Astrocyte (in vitro differentiated cells and primary cell): ENCODE measurements around the gene ZNF516. TPM values are rescaled to one million over a fixed set of nuclear protein-coding genes. Genes with fewer than 3 reads are reported as not detected.

ENCODE experiments used
- DNase-seq: peaks from one replicate; pipeline ENCODE4 v3.0.0-alpha.2; 2010; ENCODE audit warnings: low read depth
- FAIRE-seq: peaks from 2 replicates; lab custom pipeline; 2011; peaks lifted over from hg19 to GRCh38; lab: Jason Lieb, UNC
- H2AFZ ChIP-seq: 2 replicates; pipeline ENCODE4 v1.6.0; 2012; ENCODE audit warnings: low read depth, low read length, inconsistent platforms
- H3K27ac ChIP-seq: 2 replicates; pipeline ENCODE4 v1.5.1; 2011; ENCODE audit warnings: low read depth, low read length, inconsistent platforms
- H3K27me3 ChIP-seq: 2 replicates; pipeline ENCODE4 v1.6.0; 2011; ENCODE audit warnings: low read length, inconsistent platforms; ENCODE audit not compliant: insufficient read depth
- H3K36me3 ChIP-seq: 2 replicates; pipeline ENCODE4 v1.5.1; 2011; ENCODE audit warnings: low read length, inconsistent platforms; ENCODE audit not compliant: insufficient read depth
- H3K4me1 ChIP-seq: 2 replicates; pipeline ENCODE4 v1.5.1; 2011; ENCODE audit warnings: low read length, inconsistent platforms; ENCODE audit not compliant: insufficient read depth
- H3K4me2 ChIP-seq: 2 replicates; pipeline ENCODE4 v1.6.0; 2012; ENCODE audit warnings: low read length, inconsistent platforms
- H3K4me3 ChIP-seq: 2 replicates; pipeline ENCODE4 v1.5.1; 2011; ENCODE audit warnings: low read depth, mild to moderate bottlenecking, low read length, inconsistent platforms; ENCODE audit not compliant: insufficient read depth
- H3K79me2 ChIP-seq: 2 replicates; pipeline ENCODE4 v1.6.0; 2012; ENCODE audit warnings: mild to moderate bottlenecking, low read length, inconsistent platforms; ENCODE audit not compliant: insufficient read depth
- H3K9ac ChIP-seq: 2 replicates; pipeline ENCODE4 v1.6.0; 2012; ENCODE audit warnings: mild to moderate bottlenecking, low read length, inconsistent platforms
- H3K9me3 ChIP-seq: 2 replicates; pipeline ENCODE4 v1.5.1; 2012; ENCODE audit warnings: low read depth, mild to moderate bottlenecking, low read length, inconsistent platforms; ENCODE audit not compliant: insufficient read depth
- H4K20me1 ChIP-seq: 2 replicates; pipeline ENCODE4 v1.6.0; 2012; ENCODE audit warnings: low read length, inconsistent platforms; ENCODE audit not compliant: insufficient read depth
- H3K27ac Mint-ChIP-seq: one replicate; pipeline ENCODE4 v1.8.0; 2021; ENCODE audit warnings: mild to moderate bottlenecking, mixed read lengths; ENCODE audit not compliant: unreplicated experiment
- H3K27me3 Mint-ChIP-seq: one replicate; pipeline ENCODE4 v1.8.0; 2021; ENCODE audit warnings: low read depth, mixed read lengths; ENCODE audit not compliant: unreplicated experiment
- H3K36me3 Mint-ChIP-seq: one replicate; pipeline ENCODE4 v1.8.0; 2021; ENCODE audit warnings: low read depth, mixed read lengths; ENCODE audit not compliant: unreplicated experiment
- H3K4me1 Mint-ChIP-seq: one replicate; pipeline ENCODE4 v1.8.0; 2021; ENCODE audit warnings: low read depth, mixed read lengths; ENCODE audit not compliant: unreplicated experiment
- H3K4me3 Mint-ChIP-seq: one replicate; pipeline ENCODE4 v1.8.0; 2021; ENCODE audit warnings: mild to moderate bottlenecking, moderate library complexity, mixed read lengths; ENCODE audit not compliant: unreplicated experiment
- H3K9me3 Mint-ChIP-seq: one replicate; pipeline ENCODE4 v1.8.0; 2021; ENCODE audit warnings: mild to moderate bottlenecking, mixed read lengths; ENCODE audit not compliant: unreplicated experiment
- EZH2 ChIP-seq: IDR thresholded peaks from 2 replicates; pipeline ENCODE4 v1.6.1; 2012; ENCODE audit warnings: mild to moderate bottlenecking, low read length, inconsistent platforms; ENCODE audit not compliant: insufficient read depth
- total RNA-seq: library from RNA; stranded (reverse); gene quantifications from 2 replicates; pipeline ENCODE4 v1.2.1, GENCODE V29; 2021
- TF ChIP-seq, protein P1 (sequence below): IDR thresholded peaks from 2 replicates; pipeline ENCODE4 v1.5.1; 2011; ENCODE audit warnings: low read depth, mild to moderate bottlenecking, inconsistent platforms, low read length, moderate library complexity; ENCODE audit not compliant: insufficient read depth

The ZNF516 gene
- total RNA-seq, 1 donor from 2014 or later, result 59.8 TPM

DNA sequence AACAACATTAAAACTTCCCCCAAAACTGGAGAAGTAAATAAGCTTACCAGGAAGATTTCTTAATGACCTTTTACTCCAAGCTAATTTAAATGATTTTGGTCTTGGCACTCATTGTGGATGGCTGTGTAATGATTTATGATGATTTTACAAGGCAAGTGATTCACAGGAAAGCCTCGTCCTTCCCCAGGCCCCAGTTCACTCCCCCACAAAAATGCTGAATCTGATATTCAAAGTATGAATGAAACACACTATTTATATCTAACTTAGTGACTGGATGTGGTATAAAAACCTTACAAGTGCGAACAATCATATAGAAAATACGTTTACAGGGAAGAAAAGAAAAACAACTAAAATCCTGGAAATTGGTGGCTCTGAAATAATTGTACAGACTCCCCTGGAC lies 49.8 kb downstream of the ZNF516 start:
- TF ChIP-seq, protein P1, sequence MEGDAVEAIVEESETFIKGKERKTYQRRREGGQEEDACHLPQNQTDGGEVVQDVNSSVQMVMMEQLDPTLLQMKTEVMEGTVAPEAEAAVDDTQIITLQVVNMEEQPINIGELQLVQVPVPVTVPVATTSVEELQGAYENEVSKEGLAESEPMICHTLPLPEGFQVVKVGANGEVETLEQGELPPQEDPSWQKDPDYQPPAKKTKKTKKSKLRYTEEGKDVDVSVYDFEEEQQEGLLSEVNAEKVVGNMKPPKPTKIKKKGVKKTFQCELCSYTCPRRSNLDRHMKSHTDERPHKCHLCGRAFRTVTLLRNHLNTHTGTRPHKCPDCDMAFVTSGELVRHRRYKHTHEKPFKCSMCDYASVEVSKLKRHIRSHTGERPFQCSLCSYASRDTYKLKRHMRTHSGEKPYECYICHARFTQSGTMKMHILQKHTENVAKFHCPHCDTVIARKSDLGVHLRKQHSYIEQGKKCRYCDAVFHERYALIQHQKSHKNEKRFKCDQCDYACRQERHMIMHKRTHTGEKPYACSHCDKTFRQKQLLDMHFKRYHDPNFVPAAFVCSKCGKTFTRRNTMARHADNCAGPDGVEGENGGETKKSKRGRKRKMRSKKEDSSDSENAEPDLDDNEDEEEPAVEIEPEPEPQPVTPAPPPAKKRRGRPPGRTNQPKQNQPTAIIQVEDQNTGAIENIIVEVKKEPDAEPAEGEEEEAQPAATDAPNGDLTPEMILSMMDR, result no peak
- TF ChIP-seq EZH2, result no peak
- Histone ChIP-seq H3K79me2 (peaks cover 84% of the 10 kb centered on the region), H3K9me3 (no peaks in the 10 kb centered on the region), H3K4me3 (peak overlapping the region; percentile 7), H3K4me2 (peak overlapping the region; percentile 75), H3K27ac (peak overlapping the region; percentile 83), H3K9ac (peak overlapping the region; percentile 59), H4K20me1 (peaks cover 19% of the 10 kb centered on the region), H2AFZ (no peak overlapping the region), H3K4me1 (peaks cover 34% of the 10 kb centered on the region), H3K27me3 (no peaks in the 10 kb centered on the region), H3K36me3 (peaks cover 2% of the 10 kb centered on the region)
- H3K27me3 Mint-ChIP-seq, result no peaks in the 10 kb centered on the region
- FAIRE-seq (peak; percentile 55), DNase-seq (peak; percentile 92)
- no peak overlapping the region for H3K4me3 Mint-ChIP-seq
- peaks cover 2% of the 10 kb centered on the region for H3K36me3 Mint-ChIP-seq
- H3K4me1 Mint-ChIP-seq, result peaks cover 39% of the 10 kb centered on the region
- H3K27ac Mint-ChIP-seq, result peak overlapping the region; percentile 14
- no peaks in the 10 kb centered on the region for H3K9me3 Mint-ChIP-seq

DNA sequence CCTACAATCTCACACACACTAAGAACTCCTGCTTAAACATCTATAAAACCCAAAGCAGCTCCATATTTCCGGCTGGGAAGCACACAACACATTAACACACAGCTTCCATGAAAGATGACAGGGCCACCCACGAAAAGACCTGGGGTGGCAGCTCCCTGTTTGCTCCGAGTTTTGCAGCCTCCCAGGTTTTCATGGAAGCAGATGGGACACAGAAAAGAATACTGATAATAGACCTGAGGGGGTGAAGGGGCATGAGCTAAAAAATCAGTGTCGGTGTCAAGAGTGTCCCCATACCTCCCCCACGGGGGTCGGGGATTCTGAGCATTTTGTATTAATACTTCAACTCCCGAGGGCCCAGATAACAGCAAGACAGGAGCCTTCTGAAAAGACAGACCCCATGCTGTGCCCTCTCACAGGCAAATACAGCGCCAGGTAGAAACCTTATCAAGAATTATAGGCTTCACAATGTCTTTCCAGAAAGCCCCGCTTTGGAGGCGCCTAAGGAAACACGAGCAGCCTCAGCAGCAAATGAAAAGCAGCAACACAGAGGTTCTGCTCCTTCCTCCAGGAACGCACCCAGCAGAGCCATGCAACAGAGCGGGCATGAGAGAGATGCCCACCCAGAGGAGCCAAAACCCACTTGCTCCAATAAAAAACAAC lies 50.5 kb downstream of the ZNF516 start:
- Histone ChIP-seq H2AFZ (no peak overlapping the region), H3K79me2 (peaks cover 85% of the 10 kb centered on the region), H3K36me3 (peaks cover 7% of the 10 kb centered on the region), H3K4me3 (no peak overlapping the region), H3K27ac (peak overlapping the region; percentile 35), H3K9me3 (no peaks in the 10 kb centered on the region), H3K4me1 (peaks cover 33% of the 10 kb centered on the region), H3K27me3 (no peaks in the 10 kb centered on the region), H3K9ac (peak overlapping the region; percentile 15), H4K20me1 (peaks cover 24% of the 10 kb centered on the region), H3K4me2 (peak overlapping the region; percentile 75)
- no peaks in the 10 kb centered on the region for H3K9me3 Mint-ChIP-seq
- H3K4me1 Mint-ChIP-seq, result peaks cover 35% of the 10 kb centered on the region
- FAIRE-seq, result no peak
- H3K4me3 Mint-ChIP-seq, result no peak overlapping the region
- no peak for TF ChIP-seq EZH2
- H3K36me3 Mint-ChIP-seq, result peaks cover 2% of the 10 kb centered on the region
- H3K27me3 Mint-ChIP-seq, result no peaks in the 10 kb centered on the region
- no peak for DNase-seq
- H3K27ac Mint-ChIP-seq, result peak overlapping the region; percentile 58

DNA sequence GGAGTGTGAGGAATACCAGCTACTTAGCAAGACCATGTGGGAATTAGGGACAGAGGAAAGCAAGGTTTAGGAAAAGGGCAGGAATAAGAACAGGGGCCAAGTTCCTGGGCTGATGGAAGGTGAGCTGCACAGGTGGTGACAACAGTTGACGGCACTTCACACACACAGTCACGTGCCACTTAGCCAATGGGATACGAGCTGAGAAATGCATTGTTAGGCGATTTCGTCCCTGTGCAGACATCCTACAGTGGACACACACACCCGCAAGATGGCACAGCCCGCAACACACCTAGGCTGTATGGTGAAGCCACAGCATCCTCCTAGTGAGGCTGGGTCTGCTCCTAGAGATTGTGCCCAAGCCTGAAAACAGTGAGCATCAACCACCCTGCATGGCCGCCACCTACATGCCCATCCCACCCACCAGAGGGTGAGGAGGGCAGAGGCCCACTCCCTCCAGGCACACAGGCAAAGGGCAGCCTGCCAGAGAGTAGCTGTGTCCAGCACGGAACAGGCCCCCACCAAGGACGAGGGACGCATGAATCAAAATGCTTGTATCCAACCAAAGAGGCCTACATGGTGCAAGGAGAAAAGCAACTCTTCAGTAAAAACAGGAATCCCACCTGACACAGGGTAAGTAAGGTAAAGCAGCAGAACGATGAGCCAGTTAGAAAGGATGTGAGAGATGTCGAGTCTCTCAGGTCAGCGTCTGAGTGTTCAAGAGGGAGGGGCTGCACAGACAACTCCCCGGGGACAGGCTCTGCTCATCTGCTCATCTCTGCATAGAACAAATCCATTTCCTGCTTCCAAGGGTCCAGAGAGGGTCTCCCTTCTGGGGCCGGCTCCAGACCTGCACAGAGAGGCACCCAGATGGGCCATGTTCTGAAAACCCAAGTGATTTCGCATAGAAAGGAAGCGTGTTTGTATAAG lies 51.3 kb downstream of the ZNF516 start:
- no peak overlapping the region for H3K27ac ChIP-seq
- H3K9ac ChIP-seq, result peak overlapping the region; percentile 15
- peaks cover 7% of the 10 kb centered on the region for H3K36me3 ChIP-seq
- H3K9me3 ChIP-seq, result no peaks in the 10 kb centered on the region
- no peaks in the 10 kb centered on the region for H3K27me3 Mint-ChIP-seq
- H4K20me1 ChIP-seq, result peaks cover 29% of the 10 kb centered on the region
- peaks cover 85% of the 10 kb centered on the region for H3K79me2 ChIP-seq
- H3K4me1 Mint-ChIP-seq, result peaks cover 27% of the 10 kb centered on the region
- DNase-seq (no peak), FAIRE-seq (no peak)
- no peak overlapping the region for H3K27ac Mint-ChIP-seq
- peaks cover 33% of the 10 kb centered on the region for H3K4me1 ChIP-seq
- no peak overlapping the region for H2AFZ ChIP-seq
- no peaks in the 10 kb centered on the region for H3K27me3 ChIP-seq
- no peak for TF ChIP-seq EZH2
- TF ChIP-seq, protein P1, result no peak
- no peaks in the 10 kb centered on the region for H3K9me3 Mint-ChIP-seq
- no peak overlapping the region for H3K4me3 Mint-ChIP-seq
- H3K4me2 ChIP-seq, result no peak overlapping the region
- no peak overlapping the region for H3K4me3 ChIP-seq
- H3K36me3 Mint-ChIP-seq, result peaks cover 2% of the 10 kb centered on the region
